GM19467 (cell line): ENCODE data around the gene KCTD21.

ENCODE experiments used
- ATAC-seq: cut with Tn5 transposase; IDR thresholded peaks from one replicate; pipeline ENCODE4 v1.9.1; 2021; ENCODE audit warnings: mild to moderate bottlenecking, moderate library complexity; ENCODE audit not compliant: unreplicated experiment

Gene KCTD21

DNA sequence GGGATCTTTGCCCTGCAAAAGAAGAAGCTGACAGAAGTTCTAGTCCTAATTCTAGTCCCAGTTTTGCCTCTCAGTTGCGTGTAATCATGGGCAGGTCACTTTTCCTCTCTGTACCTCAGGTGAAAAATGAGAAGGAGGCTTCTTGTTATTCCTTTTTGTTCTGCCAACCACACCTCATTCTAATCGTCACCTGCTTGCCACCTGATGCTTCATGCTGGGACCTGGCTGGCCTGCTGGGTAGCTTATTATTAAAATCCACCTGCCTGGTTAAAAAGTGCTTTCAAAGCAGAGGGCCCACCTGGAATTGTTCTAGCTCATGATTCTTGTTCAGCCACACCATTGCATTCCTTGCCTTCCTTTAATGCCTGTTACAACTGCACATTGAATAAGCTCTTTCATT lies 40.6 kb downstream of the KCTD21 start:
- no peak for ATAC-seq

GRCh38 chr11:78145511-78146025 lies 42.9 kb downstream of the KCTD21 start:
- ATAC-seq: no peak

DNA sequence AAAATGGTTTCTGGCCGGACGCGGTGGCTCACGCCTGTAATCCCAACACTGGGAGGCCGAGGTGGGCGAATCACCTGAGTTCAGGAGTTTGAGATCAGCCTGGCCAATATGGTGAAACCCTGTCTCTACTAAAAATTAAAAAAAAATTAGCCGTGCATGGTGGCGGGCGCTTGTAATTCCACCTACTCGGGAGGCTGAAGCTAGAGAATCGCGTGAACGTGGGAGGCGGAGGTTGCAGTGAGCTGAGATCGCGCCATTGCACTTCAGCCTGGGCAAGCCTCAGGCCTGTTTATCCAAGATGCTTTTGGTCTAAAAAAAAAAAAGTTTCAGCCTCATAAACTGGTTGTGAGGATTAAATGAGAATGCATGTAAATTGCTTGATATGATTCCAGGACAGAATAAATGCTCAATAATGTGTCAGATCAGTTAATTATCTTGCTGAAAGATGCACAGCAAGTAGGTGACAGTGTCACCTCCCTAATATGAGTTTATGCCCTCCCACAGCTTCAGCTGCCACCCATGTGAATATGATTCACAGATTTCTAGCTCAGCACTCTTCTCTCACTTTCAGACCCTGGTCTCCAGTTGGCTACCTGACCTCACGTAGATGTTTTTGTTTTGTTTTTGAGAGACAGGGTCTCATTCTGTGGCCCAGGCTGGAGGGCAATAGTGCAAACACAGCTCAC lies 47.9 kb downstream of the KCTD21 start:
- ATAC-seq: no peak

DNA sequence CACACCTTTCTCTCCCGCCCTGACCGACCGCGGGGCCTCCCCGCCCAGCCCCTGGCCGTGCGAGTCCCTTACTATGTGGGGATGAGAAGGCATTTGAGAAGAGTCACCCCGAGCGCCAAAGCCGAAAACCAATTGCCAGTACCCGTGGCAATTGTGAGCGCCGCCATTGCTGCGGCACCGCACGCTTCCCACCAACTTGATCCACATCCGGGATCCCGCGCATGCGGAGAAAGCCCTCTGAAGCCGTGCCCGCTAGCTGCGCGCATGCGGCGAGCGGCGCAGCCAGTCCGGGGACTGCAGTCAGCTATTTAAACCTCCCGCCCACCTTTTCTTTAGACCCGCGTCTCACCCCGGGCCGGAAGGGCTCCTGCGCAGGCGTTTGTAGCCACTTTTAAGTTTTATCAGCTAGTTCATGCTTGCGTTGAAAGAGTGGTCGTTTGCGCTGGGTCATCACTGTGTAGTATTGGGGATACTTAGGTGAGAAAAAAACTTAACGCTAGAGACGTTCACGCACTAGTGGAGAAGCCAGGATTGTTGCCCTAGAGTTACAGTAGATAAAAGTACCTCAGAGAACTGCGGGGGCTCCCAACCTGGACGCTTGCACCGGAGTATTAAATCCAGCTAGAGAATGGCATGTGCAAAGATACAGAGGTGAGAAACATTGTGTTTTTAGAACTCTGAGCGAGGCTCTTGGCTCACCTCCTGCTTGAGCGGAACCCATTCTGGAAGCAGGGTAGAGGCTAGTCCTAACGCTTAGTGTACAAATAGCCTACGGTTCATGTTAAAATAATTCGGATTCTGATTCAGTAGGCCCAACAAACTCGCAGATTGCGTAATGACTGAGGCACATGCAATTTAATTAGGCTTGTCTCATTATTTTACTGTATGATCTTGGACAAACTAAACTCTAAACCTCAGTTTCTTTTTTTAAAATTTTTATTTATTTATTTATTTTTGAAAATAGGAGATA lies 48.7 kb downstream of the KCTD21 start, which contains the start of gene ALG8:
TSS of gene ALG8 (minus strand) at position 205 of the 970 bp plus-strand sequence. CDS start at position 167, 38 bp downstream.
- ATAC-seq: peak; percentile 86

DNA sequence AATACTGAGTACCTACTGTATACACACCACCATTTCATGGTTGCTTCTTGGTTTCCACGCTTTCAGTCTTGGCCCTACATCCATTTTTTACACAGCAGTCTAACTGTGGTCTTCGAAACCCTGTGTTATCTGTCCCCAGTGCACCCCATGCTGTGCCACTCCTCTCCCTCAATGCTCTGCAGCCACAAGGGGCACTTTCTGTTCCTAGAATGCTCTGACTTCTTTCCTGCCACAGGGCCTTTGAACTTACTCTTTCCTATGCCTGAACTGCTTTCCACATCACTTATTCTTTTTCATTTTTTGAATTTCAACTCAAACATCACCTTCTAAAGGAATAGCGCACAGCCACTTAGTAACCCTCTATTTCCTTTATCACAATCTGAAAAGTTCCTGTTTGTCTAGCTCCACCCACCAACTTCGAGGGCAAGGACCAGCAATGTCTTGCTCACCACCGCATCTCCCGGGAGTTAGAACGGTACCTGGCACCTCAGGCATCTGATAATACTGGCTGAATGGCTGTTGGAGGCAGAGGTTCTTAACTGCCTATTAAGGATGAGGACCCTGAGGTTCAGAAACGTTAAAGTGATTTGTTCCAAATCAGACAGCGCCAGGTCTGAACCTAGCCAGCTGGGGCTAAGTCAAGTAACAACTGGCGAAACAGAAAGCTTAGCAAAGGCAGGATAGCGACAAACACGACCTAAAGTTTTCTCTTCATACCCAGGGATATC lies 49.6 kb downstream of the KCTD21 start:
- ATAC-seq: peak; percentile 19

GRCh38 chr11:78138291-78138690 lies 50.1 kb downstream of the KCTD21 start:
- no peak for ATAC-seq

GRCh38 chr11:78132475-78132874 lies 56.0 kb downstream of the KCTD21 start:
- ATAC-seq: no peak

DNA sequence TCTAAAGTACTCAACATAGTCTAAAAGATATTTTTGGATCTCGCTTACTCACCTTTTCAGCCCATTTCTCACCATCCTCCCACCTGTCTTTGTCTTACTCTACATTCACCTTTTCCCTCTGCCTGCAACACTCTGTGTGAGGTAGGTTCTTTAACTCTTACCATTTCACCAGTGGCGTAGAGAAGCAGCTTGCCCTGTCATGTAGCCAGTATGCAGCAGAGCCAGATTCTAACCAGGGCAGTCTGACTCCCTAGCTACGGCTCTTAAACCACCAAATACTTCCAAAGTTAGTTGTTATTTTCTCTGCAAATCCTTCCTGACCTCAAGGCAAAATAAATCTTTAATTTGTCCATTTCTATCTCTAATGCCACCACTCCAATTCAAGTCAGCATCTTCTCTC lies 56.5 kb downstream of the KCTD21 start:
- ATAC-seq: no peak

DNA sequence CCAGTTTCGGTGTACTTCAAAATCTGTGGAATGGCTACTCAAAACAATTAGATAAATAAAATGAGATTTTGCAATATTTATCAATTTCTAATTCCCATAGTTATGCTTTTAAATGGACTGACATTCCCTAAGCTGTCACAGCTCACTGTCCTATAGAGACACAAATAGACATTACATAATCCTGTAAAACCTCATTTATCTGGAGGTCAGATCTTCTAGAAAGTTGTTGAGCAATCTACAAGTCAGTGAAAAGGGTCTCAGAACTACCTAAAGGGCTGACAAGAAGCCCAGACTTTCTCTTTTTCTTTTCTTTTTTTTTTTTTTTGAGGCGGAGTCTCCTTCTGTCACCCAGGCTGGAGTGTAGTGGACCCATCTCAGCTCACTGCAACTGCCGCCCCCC lies 61.0 kb downstream of the KCTD21 start:
- ATAC-seq: no peak
